ENCODE data around the gene PACRGL.

- TF ChIP-seq CTCF (conservative IDR thresholded peaks at IDR 0.05; ENCODE audit: low read depth, low read length) (no peak), EZH2 (IDR thresholded peaks at IDR 0.05; ENCODE audit: borderline replicate concordance, low read depth, low read length, poor library complexity, severe bottlenecking) (no peak)
These were observed 41.8 kb upstream of the PACRGL start for GRCh38 chr4:20658456-20658855.
